HepG2 (cell line): Measurements from ENCODE around the gene PLEKHH3. TPM values are rescaled to one million over a fixed set of nuclear protein-coding genes. Genes with fewer than 3 reads are reported as not detected.
A peak's percentile ranks its signal among the peaks of the same experiment; 100 is the strongest.

Source experiments
- FOXK1 ChIP-seq: sonication (generic); formaldehyde crosslinking; IDR thresholded peaks from 2 replicates; pipeline ENCODE4 v1.4.0; 2020; ENCODE audit warnings: low read depth, missing genetic modification reagents, borderline replicate concordance
- GABPB1 ChIP-seq: IDR thresholded peaks from 2 replicates; pipeline ENCODE4 v1.6.1; 2016; ENCODE audit warnings: mild to moderate bottlenecking, missing genetic modification reagents, moderate library complexity, missing compliant biosample characterization
- GATA4 ChIP-seq: sonication (generic); IDR thresholded peaks from 2 replicates; pipeline ENCODE4 v1.6.1; 2016; ENCODE audit warnings: antibody characterized with exemption, low read depth, borderline replicate concordance
- GATAD1 ChIP-seq: IDR thresholded peaks from 2 replicates; pipeline ENCODE4 v1.6.1; 2016; ENCODE audit warnings: missing genetic modification reagents, missing compliant biosample characterization
- ISL2 ChIP-seq: sonication (generic); formaldehyde crosslinking; IDR thresholded peaks from 2 replicates; pipeline ENCODE4 v1.5.0; 2020; ENCODE audit warnings: missing genetic modification reagents
- KDM5A ChIP-seq: fragments of 200-600 bp; sonication (generic); IDR thresholded peaks from 2 replicates; pipeline ENCODE4 v1.7.0; 2018; ENCODE audit warnings: antibody characterized with exemption, mild to moderate bottlenecking, low read length, borderline replicate concordance
- MTA1 ChIP-seq: sonication (generic); formaldehyde crosslinking; IDR thresholded peaks from 2 replicates; pipeline ENCODE4 v1.4.0; 2020; ENCODE audit warnings: missing genetic modification reagents, mild to moderate bottlenecking, borderline replicate concordance
- PHF21A ChIP-seq: sonication (generic); formaldehyde crosslinking; IDR thresholded peaks from 2 replicates; pipeline ENCODE4 v1.5.0; 2020; ENCODE audit warnings: mild to moderate bottlenecking, missing genetic modification reagents
- PPARG ChIP-seq: conservative IDR thresholded peaks from 2 replicates; pipeline ENCODE4 v1.6.1; 2016; ENCODE audit warnings: missing biosample characterization, missing genetic modification reagents
- REPIN1 ChIP-seq: sonication (generic); formaldehyde crosslinking; IDR thresholded peaks from 2 replicates; pipeline ENCODE4 v1.8.0; 2022; ENCODE audit warnings: missing genetic modification reagents, low read depth, mild to moderate bottlenecking, borderline replicate concordance
- ZBTB25 ChIP-seq: IDR thresholded peaks from 2 replicates; pipeline ENCODE4 v1.6.1; 2018; ENCODE audit warnings: missing genetic modification reagents
- ZBTB39 ChIP-seq: sonication (generic); formaldehyde crosslinking; IDR thresholded peaks from 2 replicates; pipeline ENCODE4 v1.5.0; 2020; ENCODE audit warnings: missing genetic modification reagents
- ZFP82 ChIP-seq: sonication (generic); formaldehyde crosslinking; IDR thresholded peaks from 2 replicates; pipeline ENCODE4 v1.5.1; 2020; ENCODE audit warnings: mild to moderate bottlenecking, missing genetic modification reagents, borderline replicate concordance
- ZFY ChIP-seq: sonication (generic); formaldehyde crosslinking; IDR thresholded peaks from 2 replicates; pipeline ENCODE4 v1.4.0; 2020; ENCODE audit warnings: missing genetic modification reagents
- ZNF274 ChIP-seq: sonication (generic); formaldehyde crosslinking; IDR thresholded peaks from 2 replicates; pipeline ENCODE4 v1.5.1; 2020; ENCODE audit warnings: mild to moderate bottlenecking, missing genetic modification reagents
- ZNF512B ChIP-seq: sonication (generic); formaldehyde crosslinking; IDR thresholded peaks from 2 replicates; pipeline ENCODE4 v1.5.1; 2020; ENCODE audit warnings: missing genetic modification reagents, mild to moderate bottlenecking, borderline replicate concordance
- ZNF790 ChIP-seq: sonication (generic); formaldehyde crosslinking; IDR thresholded peaks from 2 replicates; pipeline ENCODE4 v1.8.0; 2022; ENCODE audit warnings: missing genetic modification reagents, mild to moderate bottlenecking, borderline replicate concordance
- polyA plus RNA-seq, 8 experiments: library from polyadenylated mRNA; depleted of rRNA in 3 of 8; stranded (reverse) in 7 of 8; unstranded in 1 of 8; fragments of >200 nt; fragmentation: Illumina TruSeq in 4 of 8; extraction: Trizol in 4 of 8; gene quantifications; 2 replicates each; pipeline versions ENCODE4 v1.2.1 to v1.2.3, GENCODE V29; 2011 to 2016; ENCODE audit warnings: low read depth in 4 of 8, missing spikeins in 1 of 8, mixed read lengths in 1 of 8; ENCODE audit not compliant: insufficient read depth in 1 of 8
- total RNA-seq, 5 experiments: library from RNA; depleted of rRNA; stranded (reverse); fragments of >200 nt; fragmentation: Illumina TruSeq; extraction: Trizol; gene quantifications; 2 replicates each; pipeline ENCODE4 v1.2.3, GENCODE V29; 2016; ENCODE audit warnings: low read depth in 1 of 5
- TF ChIP-seq, protein P1 (sequence below): sonication (generic); formaldehyde crosslinking; IDR thresholded peaks from 2 replicates; pipeline ENCODE4 v1.4.0; 2020; ENCODE audit warnings: mild to moderate bottlenecking, missing genetic modification reagents

PLEKHH3 gene
- total and polyA plus RNA-seq, 2 of the 13 experiments (the other 11 are each of a cell fraction or from before 2014, with no cell fraction given): 6.0 to 19.9 TPM

- TF ChIP-seq PPARG (CRISPR knock-in tag) (no peak), ZFP82 (CRISPR knock-in tag) (no peak), REPIN1 (CRISPR knock-in tag) (no peak), ZNF274 (CRISPR knock-in tag) (peak; percentile 65; the same call in 1 of the 2 replicates), KDM5A (peak; percentile 39), GABPB1 (CRISPR knock-in tag) (peak; percentile 55; the same call in 1 of the 2 replicates), ZNF790 (CRISPR knock-in tag) (no peak; the same call in 1 of the 2 replicates), ISL2 (0 out of 2 replicates have a peak, but pooled peaks have one; percentile 29), ZFY (CRISPR knock-in tag) (peak; percentile 52), FOXK1 (CRISPR knock-in tag) (no peak), PHF21A (no peak), ZBTB39 (CRISPR knock-in tag) (no peak; the same call in 1 of the 2 replicates), GATAD1 (CRISPR knock-in tag) (no peak), ZBTB25 (CRISPR knock-in tag) (peak; percentile 51), ZNF512B (CRISPR knock-in tag) (no peak), MTA1 (CRISPR knock-in tag) (no peak; the same call in none of the 2 replicates), GATA4 (0 out of 2 replicates have a peak, but pooled peaks have one; percentile 34)
- TF ChIP-seq, protein P1, sequence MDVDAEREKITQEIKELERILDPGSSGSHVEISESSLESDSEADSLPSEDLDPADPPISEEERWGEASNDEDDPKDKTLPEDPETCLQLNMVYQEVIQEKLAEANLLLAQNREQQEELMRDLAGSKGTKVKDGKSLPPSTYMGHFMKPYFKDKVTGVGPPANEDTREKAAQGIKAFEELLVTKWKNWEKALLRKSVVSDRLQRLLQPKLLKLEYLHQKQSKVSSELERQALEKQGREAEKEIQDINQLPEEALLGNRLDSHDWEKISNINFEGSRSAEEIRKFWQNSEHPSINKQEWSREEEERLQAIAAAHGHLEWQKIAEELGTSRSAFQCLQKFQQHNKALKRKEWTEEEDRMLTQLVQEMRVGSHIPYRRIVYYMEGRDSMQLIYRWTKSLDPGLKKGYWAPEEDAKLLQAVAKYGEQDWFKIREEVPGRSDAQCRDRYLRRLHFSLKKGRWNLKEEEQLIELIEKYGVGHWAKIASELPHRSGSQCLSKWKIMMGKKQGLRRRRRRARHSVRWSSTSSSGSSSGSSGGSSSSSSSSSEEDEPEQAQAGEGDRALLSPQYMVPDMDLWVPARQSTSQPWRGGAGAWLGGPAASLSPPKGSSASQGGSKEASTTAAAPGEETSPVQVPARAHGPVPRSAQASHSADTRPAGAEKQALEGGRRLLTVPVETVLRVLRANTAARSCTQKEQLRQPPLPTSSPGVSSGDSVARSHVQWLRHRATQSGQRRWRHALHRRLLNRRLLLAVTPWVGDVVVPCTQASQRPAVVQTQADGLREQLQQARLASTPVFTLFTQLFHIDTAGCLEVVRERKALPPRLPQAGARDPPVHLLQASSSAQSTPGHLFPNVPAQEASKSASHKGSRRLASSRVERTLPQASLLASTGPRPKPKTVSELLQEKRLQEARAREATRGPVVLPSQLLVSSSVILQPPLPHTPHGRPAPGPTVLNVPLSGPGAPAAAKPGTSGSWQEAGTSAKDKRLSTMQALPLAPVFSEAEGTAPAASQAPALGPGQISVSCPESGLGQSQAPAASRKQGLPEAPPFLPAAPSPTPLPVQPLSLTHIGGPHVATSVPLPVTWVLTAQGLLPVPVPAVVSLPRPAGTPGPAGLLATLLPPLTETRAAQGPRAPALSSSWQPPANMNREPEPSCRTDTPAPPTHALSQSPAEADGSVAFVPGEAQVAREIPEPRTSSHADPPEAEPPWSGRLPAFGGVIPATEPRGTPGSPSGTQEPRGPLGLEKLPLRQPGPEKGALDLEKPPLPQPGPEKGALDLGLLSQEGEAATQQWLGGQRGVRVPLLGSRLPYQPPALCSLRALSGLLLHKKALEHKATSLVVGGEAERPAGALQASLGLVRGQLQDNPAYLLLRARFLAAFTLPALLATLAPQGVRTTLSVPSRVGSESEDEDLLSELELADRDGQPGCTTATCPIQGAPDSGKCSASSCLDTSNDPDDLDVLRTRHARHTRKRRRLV (CRISPR knock-in tag): 0 out of 2 replicates have a peak, but pooled peaks have one; percentile 25
Measured at GRCh38 chr17:42676424-42677011, at the start of gene PLEKHH3 (continued).
